ENCODE measurements around the gene RAD18. TPM values are rescaled to one million over a fixed set of nuclear protein-coding genes. Genes with fewer than 3 reads are reported as not detected.
A peak's percentile ranks its signal among the peaks of the same experiment; 100 is the strongest.

RAD18 gene
- total and polyA plus RNA-seq, 9 of the 15 experiments (the other 6 are each of a cell fraction or from before 2014, with no cell fraction given) = 19.2 to 49.4 (median 34.4) TPM

DNA sequence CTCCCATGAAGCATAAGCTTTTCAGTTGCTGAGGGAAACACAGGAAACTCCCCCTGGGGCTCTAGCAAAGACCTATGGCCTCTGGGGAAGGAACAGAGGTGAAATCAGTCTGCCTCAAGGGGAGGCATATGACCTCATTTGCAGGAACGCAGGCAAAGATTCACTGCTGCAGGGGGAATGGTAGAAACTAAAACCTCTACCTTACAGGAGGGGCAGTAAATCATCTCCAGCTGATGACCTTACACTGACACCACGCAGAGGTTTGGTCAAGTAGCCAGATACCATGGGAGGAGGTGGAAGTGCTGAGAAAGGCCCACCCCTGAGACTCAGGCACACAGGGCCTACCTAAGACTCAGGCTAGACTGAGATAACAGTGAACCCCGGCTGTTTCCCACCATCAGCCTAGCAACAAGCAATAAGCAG is 81.1 kb downstream of the RAD18 start:
- Histone ChIP-seq H3K79me2 (ENCODE audit: control insufficient read depth, insufficient read depth, low read length) (no peaks in the 10 kb centered on the region), H3K9me3 (replicated peaks; ENCODE audit: control insufficient read depth, insufficient read depth, low read depth, low read length) (no peaks in the 10 kb centered on the region), H3K36me3 (ENCODE audit: control insufficient read depth, insufficient read depth, low read length) (peaks cover 85% of the 10 kb centered on the region), H4K20me1 (replicated peaks; ENCODE audit: control insufficient read depth, insufficient read depth, low read length) (no peaks in the 10 kb centered on the region), H3K4me1 (replicated peaks in 1 of 2; ENCODE audit: control insufficient read depth in 2 of 2, insufficient read depth in 2 of 2, low read length in 2 of 2) (peaks cover 0 to 5% of the 10 kb centered on the region in 2 experiments; a peak in 1 of 5 replicates), H3K27me3 (ENCODE audit: control insufficient read depth in 2 of 2, insufficient read depth in 2 of 2, low read length in 2 of 2) (no peaks in the 10 kb centered on the region), H3K4me3 (no peak overlapping the region), H3K4me2 (ENCODE audit: insufficient read depth, low read length) (no peak overlapping the region), H3K9ac (ENCODE audit: insufficient read depth in 1 of 2, low read depth in 2 of 2, low read length in 2 of 2) (no peak overlapping the region), H3K27ac (ENCODE audit: extremely low read depth, low read depth, low read length) (no peak overlapping the region), H2AFZ (ENCODE audit: low read depth, low read length) (no peak overlapping the region), H3K9me1 (ENCODE audit: control insufficient read depth, insufficient read depth, low read length) (no peaks in the 10 kb centered on the region)
- DNase-seq (ENCODE audit: extremely low read depth in 1 of 4, low spot score in 3 of 4) (peak in 2 of 4 experiments; percentile 36 to 57), ATAC-seq (peak; percentile 79), FAIRE-seq (no peak)
- intact Hi-C loops (cut with micrococcal nuclease) (no loop called here), in situ Hi-C loops (cut with MboI) (no loop called here)
- ChIA-PET CTCF (ENCODE audit: low intra/inter-chr PET ratio) (no interaction called here), POLR2A (interaction anchor here (1.1 kb wide), 1 partner anchor 10 kb away, joined by 4 read pairs; no protein-coding TSS in a partner anchor)
- no TSS peak for BruUV-seq (replicated peaks)
- WGBS (ENCODE audit: insufficient coverage, low coverage, missing lambda C conversion rate) = 31% methylated on average over 3 of the region's 3 CpGs
- TF ChIP-seq FOXA3 (CRISPR knock-in tag; conservative IDR thresholded peaks at IDR 0.05 in 1 of 2, IDR thresholded peaks at IDR 0.05 in 1 of 2) (no peak), PHB (CRISPR knock-in tag; IDR thresholded peaks at IDR 0.05) (no peak), MEIS2 (IDR thresholded peaks at IDR 0.05; ENCODE audit: partially characterized antibody) (peak; percentile 83), FOXA1 (IDR thresholded peaks at IDR 0.05; ENCODE audit: borderline replicate concordance) (no peak), THAP7 (CRISPR knock-in tag; IDR thresholded peaks at IDR 0.05) (no peak), NBN (IDR thresholded peaks at IDR 0.05; ENCODE audit: low read depth) (no peak), SUPT5H (IDR thresholded peaks at IDR 0.05) (no peak), BRF1 (IDR thresholded peaks at IDR 0.05; ENCODE audit: borderline replicate concordance, extremely low read depth, insufficient read length) (no peak), MLX (CRISPR knock-in tag; conservative IDR thresholded peaks at IDR 0.05) (no peak), ZNF347 (CRISPR knock-in tag; IDR thresholded peaks at IDR 0.05; ENCODE audit: low read depth) (no peak), MCM3 (IDR thresholded peaks at IDR 0.05) (no peak), PKNOX1 (IDR thresholded peaks at IDR 0.05) (peak; percentile 80), FOXP1 (CRISPR knock-in tag; IDR thresholded peaks at IDR 0.05) (no peak)
- TF ChIP-seq, protein P1, sequence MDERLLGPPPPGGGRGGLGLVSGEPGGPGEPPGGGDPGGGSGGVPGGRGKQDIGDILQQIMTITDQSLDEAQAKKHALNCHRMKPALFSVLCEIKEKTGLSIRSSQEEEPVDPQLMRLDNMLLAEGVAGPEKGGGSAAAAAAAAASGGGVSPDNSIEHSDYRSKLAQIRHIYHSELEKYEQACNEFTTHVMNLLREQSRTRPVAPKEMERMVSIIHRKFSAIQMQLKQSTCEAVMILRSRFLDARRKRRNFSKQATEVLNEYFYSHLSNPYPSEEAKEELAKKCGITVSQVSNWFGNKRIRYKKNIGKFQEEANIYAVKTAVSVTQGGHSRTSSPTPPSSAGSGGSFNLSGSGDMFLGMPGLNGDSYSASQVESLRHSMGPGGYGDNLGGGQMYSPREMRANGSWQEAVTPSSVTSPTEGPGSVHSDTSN (CRISPR knock-in tag; IDR thresholded peaks at IDR 0.05; ENCODE audit: low read depth) = no peak
- TF ChIP-seq, protein P1 (tag; conservative IDR thresholded peaks at IDR 0.05; ENCODE audit: low read depth) = peak; percentile 85
- TF ChIP-seq, protein P2, sequence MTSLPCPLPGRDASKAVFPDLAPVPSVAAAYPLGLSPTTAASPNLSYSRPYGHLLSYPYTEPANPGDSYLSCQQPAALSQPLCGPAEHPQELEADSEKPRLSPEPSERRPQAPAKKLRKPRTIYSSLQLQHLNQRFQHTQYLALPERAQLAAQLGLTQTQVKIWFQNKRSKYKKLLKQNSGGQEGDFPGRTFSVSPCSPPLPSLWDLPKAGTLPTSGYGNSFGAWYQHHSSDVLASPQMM (CRISPR knock-in tag; IDR thresholded peaks at IDR 0.05) = no peak
